Transverse colon (tissue), 4 donors: ENCODE data around the gene AHNAK. TPM values are rescaled to one million over a fixed set of nuclear protein-coding genes. Genes with fewer than 3 reads are reported as not detected.
A peak's percentile ranks its signal among the peaks of the same experiment; 100 is the strongest.
"Not testable (repeated sequence)": the region's sequence is repeated elsewhere in the genome, so short reads cannot be mapped to it uniquely, and the experiment has no call there.

Experiments
- DNase-seq: peaks from one replicate; pipeline ENCODE4 v3.0.0-alpha.2; 2019
- H3K27ac ChIP-seq, 4 donors: fragments of 200-600 bp; sonication (generic); 2 replicates each; pipeline ENCODE4 v1.5.1; 2016 to 2018; ENCODE audit warnings: inconsistent platforms in 4 of 4
- H3K27me3 ChIP-seq: fragments of 200-600 bp; sonication (generic); 2 replicates; pipeline ENCODE4 v1.5.1; 2017; ENCODE audit warnings: inconsistent platforms
- H3K36me3 ChIP-seq, 4 donors: fragments of 200-600 bp; sonication (generic); 2 replicates each; pipeline ENCODE4 v1.5.1; 2017 to 2019; ENCODE audit warnings: inconsistent platforms in 4 of 4
- H3K4me1 ChIP-seq, 4 donors: fragments of 200-600 bp; sonication (generic); 2 replicates each; pipeline ENCODE4 v1.5.1; 2017 to 2020; ENCODE audit warnings: inconsistent platforms in 4 of 4
- H3K4me3 ChIP-seq, 4 donors: fragments of 200-600 bp; sonication (generic); 1 replicate in 1 of 4; 2 replicates in 3 of 4; pipeline versions ENCODE4 v1.5.1 to v1.6.1; 2017 to 2019; ENCODE audit warnings: inconsistent platforms in 4 of 4
- H3K9me3 ChIP-seq, 2 donors: fragments of 200-600 bp; sonication (generic); 2 replicates each; pipeline ENCODE4 v1.5.1; 2017 to 2019; ENCODE audit warnings: inconsistent platforms in 2 of 2
- CTCF ChIP-seq, 5 experiments: fragments of 200-600 bp in 3 of 5; fragments of 450-650 bp in 2 of 5; sonication (generic) in 3 of 5; IDR thresholded peaks; 1 replicate in 2 of 5; 2 replicates in 3 of 5; pipeline ENCODE4 v1.5.1; 2016 to 2017; ENCODE audit warnings: antibody characterized with exemption in 5 of 5, inconsistent platforms in 3 of 5, mild to moderate bottlenecking in 2 of 5, moderate library complexity in 1 of 5
- EP300 ChIP-seq: sonication (generic); formaldehyde crosslinking; IDR thresholded peaks from one replicate; pipeline ENCODE4 v1.6.1; 2017; ENCODE audit warnings: antibody characterized with exemption, low read depth
- POLR2A ChIP-seq: fragments of 450-650 bp; IDR thresholded peaks from one replicate; pipeline ENCODE4 v1.6.1; 2016; ENCODE audit warnings: antibody characterized with exemption, mild to moderate bottlenecking, moderate library complexity
- POLR2AphosphoS5 ChIP-seq, 3 donors: sonication (generic); formaldehyde crosslinking; IDR thresholded peaks; one replicate each; pipeline ENCODE4 v1.6.1; 2016; ENCODE audit warnings: antibody characterized with exemption in 3 of 3
- WGBS, 2 donors: methylation state at CpG; one replicate each; pipeline ENCODE4 v1.1.5; 2018; ENCODE audit warnings: low coverage in 1 of 2; 5-methylcytosine and 5-hydroxymethylcytosine counted together
- in situ Hi-C, 4 donors: fragments of 200-750 bp; cut with MboI; loops; one replicate each; pipeline versions ENCODE4 v1.15.0 to v1.15.1; 2017; ENCODE audit warnings: low sequenced_read_pairs in 3 of 4, low pct_ligation_motif_present in 1 of 4, low pct_unique_long_range_greater_than_20kb in 1 of 4
- intact Hi-C: fragments of 100-400 bp; cut with DNase I; formaldehyde crosslinking; loops from one replicate; pipeline ENCODE4 v1.15.1; 2023; ENCODE audit warnings: low total_unique reads
- total RNA-seq, 4 donors: library from RNA; depleted of rRNA; stranded (reverse); fragments of >200 nt; gene quantifications; one replicate each; pipeline ENCODE4 v1.1.0, GENCODE V29; 2016

The AHNAK gene
- total RNA-seq, 4 donors from 2014 or later: 561 to 1,032 (median 742) TPM

- TF ChIP-seq CTCF (IDR thresholded peaks at IDR 0.05): no peak
- no peak for TF ChIP-seq EP300
- TF ChIP-seq POLR2AphosphoS5 (IDR thresholded peaks at IDR 0.05): no peak
- TF ChIP-seq POLR2A: no peak
- in situ Hi-C loops: no loop called here
- peak overlapping the region; percentile 81 to 94 (median 87) for H3K27ac ChIP-seq
- whole genome bisulfite sequencing, 2 donors: 0 to 1% methylated on average over 14 to 33 of the region's 33 CpGs
- no peaks in the 10 kb centered on the region for H3K9me3 ChIP-seq
- H3K27me3 ChIP-seq: no peaks in the 10 kb centered on the region
- H3K36me3 ChIP-seq: peaks cover 0 to 29% (median 13%) of the 10 kb centered on the region in 4 donors
- intact Hi-C loops: no loop called here
- DNase-seq: no peak
- H3K4me1 ChIP-seq: peaks cover 14 to 51% (median 41%) of the 10 kb centered on the region in 4 donors
- H3K4me3 ChIP-seq: peak overlapping the region; percentile 36 to 99 (median 54)
Observed at GRCh38 chr11:62573006-62573591, 26.5 kb upstream of the AHNAK start.

- peaks cover 14 to 51% (median 41%) of the 10 kb centered on the region in 4 donors for H3K4me1 ChIP-seq
- no peaks in the 10 kb centered on the region for H3K27me3 ChIP-seq
- in situ Hi-C loops (no loop called here), intact Hi-C loops (no loop called here)
- DNase-seq: no peak
- H3K27ac ChIP-seq: peak overlapping the region; percentile 81 to 94 (median 87)
- no peaks in the 10 kb centered on the region for H3K9me3 ChIP-seq
- TF ChIP-seq EP300 (no peak), POLR2A (no peak), POLR2AphosphoS5 (IDR thresholded peaks at IDR 0.05) (no peak), CTCF (IDR thresholded peaks at IDR 0.05) (no peak)
- 53 to 62% methylated on average over 2 to 12 of the region's 12 CpGs for WGBS, 2 donors
- H3K36me3 ChIP-seq: peaks cover 0 to 30% (median 15%) of the 10 kb centered on the region in 4 donors
- peak overlapping the region; percentile 36 to 99 (median 54) for H3K4me3 ChIP-seq
Observed at GRCh38 chr11:62572431-62572830, 25.8 kb upstream of the AHNAK start.

GRCh38 chr11:62571493-62571892, 24.9 kb upstream of the AHNAK start:
- Histone ChIP-seq H3K27ac (peak overlapping the region in 1 of 4 donors; percentile 87), H3K36me3 (peaks cover 0 to 40% (median 20%) of the 10 kb centered on the region in 4 donors), H3K4me1 (peaks cover 14 to 43% (median 34%) of the 10 kb centered on the region in 4 donors)
- H3K9me3 ChIP-seq, DNase-seq, H3K4me3 ChIP-seq, in situ Hi-C loops, intact Hi-C loops, H3K27me3 ChIP-seq: not testable (repeated sequence)
- WGBS, 2 donors: 87 to 100% methylated on average over 1 to 5 of the region's 5 CpGs

DNA sequence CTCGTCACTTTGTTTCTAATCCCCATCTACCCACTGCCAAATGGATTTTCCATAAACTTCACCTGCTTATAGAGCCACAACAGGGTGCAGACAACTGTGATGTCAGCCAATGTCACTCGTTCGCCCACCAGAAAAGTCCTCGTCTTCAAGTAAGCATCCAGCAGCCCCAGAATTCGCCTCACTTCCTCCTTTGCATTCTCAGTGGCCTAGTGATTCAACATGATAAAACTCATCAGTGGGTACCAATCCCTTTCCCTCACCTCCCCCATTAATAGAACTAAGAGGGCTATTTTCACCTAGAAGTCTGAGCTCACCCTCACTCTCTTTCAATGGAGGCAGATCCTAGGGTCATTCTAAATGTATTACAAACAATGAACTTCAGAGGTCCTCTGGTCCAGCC, 24.3 kb upstream of the AHNAK start:
- DNase-seq, in situ Hi-C loops, H3K27me3 ChIP-seq, H3K9me3 ChIP-seq, H3K4me3 ChIP-seq, intact Hi-C loops, H3K27ac ChIP-seq: not testable (repeated sequence)
- peaks cover 0 to 45% (median 22%) of the 10 kb centered on the region in 4 donors for H3K36me3 ChIP-seq
- H3K4me1 ChIP-seq: peaks cover 14 to 38% (median 28%) of the 10 kb centered on the region in 4 donors
- 84 to 88% methylated on average over 4 to 5 of the region's 5 CpGs for WGBS, 2 donors

GRCh38 chr11:62569611-62570010, 23.0 kb upstream of the AHNAK start:
- in situ Hi-C loops: loop anchor here in 1 of 4 donors (10.0 kb wide), 1 partner anchor 145 kb away; no protein-coding TSS in a partner anchor
- H3K36me3 ChIP-seq: peaks cover 0 to 57% (median 23%) of the 10 kb centered on the region in 4 donors
- intact Hi-C loops: no loop called here
- H3K27me3 ChIP-seq: no peaks in the 10 kb centered on the region
- TF ChIP-seq CTCF (IDR thresholded peaks at IDR 0.05): no peak
- TF ChIP-seq POLR2A: no peak
- TF ChIP-seq POLR2AphosphoS5 (IDR thresholded peaks at IDR 0.05): no peak
- no peak for TF ChIP-seq EP300
- H3K9me3 ChIP-seq: no peaks in the 10 kb centered on the region
- DNase-seq: no peak
- peaks cover 5 to 30% (median 17%) of the 10 kb centered on the region in 4 donors for H3K4me1 ChIP-seq
- H3K27ac ChIP-seq: no peak overlapping the region
- no peak overlapping the region for H3K4me3 ChIP-seq
- WGBS, 2 donors: 86% methylated on average over 1 of the region's 1 CpG
